ENCODE measurements around the gene MCC.
A peak's percentile ranks its signal among the peaks of the same experiment; 100 is the strongest.

MCC gene

GRCh38 chr5:113202746-113203716, 285.2 kb downstream of the MCC start (continued):
- TF ChIP-seq, protein P1, sequence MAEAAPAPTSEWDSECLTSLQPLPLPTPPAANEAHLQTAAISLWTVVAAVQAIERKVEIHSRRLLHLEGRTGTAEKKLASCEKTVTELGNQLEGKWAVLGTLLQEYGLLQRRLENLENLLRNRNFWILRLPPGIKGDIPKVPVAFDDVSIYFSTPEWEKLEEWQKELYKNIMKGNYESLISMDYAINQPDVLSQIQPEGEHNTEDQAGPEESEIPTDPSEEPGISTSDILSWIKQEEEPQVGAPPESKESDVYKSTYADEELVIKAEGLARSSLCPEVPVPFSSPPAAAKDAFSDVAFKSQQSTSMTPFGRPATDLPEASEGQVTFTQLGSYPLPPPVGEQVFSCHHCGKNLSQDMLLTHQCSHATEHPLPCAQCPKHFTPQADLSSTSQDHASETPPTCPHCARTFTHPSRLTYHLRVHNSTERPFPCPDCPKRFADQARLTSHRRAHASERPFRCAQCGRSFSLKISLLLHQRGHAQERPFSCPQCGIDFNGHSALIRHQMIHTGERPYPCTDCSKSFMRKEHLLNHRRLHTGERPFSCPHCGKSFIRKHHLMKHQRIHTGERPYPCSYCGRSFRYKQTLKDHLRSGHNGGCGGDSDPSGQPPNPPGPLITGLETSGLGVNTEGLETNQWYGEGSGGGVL (tag by site-specific recombination; IDR thresholded peaks at IDR 0.05) = 0 out of 2 replicates have a peak, but pooled peaks have one; percentile 12
- TF ChIP-seq ZFP3 (tag by site-specific recombination; IDR thresholded peaks at IDR 0.05; ENCODE audit: low read depth) (no peak), PRDM1 (tag by site-specific recombination; IDR thresholded peaks at IDR 0.05) (no peak), ZFP69B (tag by site-specific recombination; IDR thresholded peaks at IDR 0.05) (peak; percentile 85), SP2 (tag by site-specific recombination; IDR thresholded peaks at IDR 0.05) (no peak; the same call in 1 of the 2 replicates), ZBTB44 (tag by site-specific recombination; IDR thresholded peaks at IDR 0.05) (peak; percentile 49; the same call in 1 of the 2 replicates), ZBTB48 (tag by site-specific recombination; IDR thresholded peaks at IDR 0.05) (peak; percentile 49; the same call in 1 of the 2 replicates), ZNF335 (tag by site-specific recombination; conservative IDR thresholded peaks at IDR 0.05) (peak; percentile 89), ZXDB (tag by site-specific recombination; IDR thresholded peaks at IDR 0.05) (peak; percentile 98), ZNF23 (tag by site-specific recombination; IDR thresholded peaks at IDR 0.05; ENCODE audit: borderline replicate concordance) (no peak), SCRT1 (tag by site-specific recombination; IDR thresholded peaks at IDR 0.05; ENCODE audit: borderline replicate concordance) (no peak), ZNF561 (tag by site-specific recombination; IDR thresholded peaks at IDR 0.05; ENCODE audit: borderline replicate concordance) (no peak), ZNF629 (tag by site-specific recombination; IDR thresholded peaks at IDR 0.05) (peak; percentile 92), ZNF843 (tag by site-specific recombination; IDR thresholded peaks at IDR 0.05) (peak; percentile 98)
- TF ChIP-seq, protein P2, sequence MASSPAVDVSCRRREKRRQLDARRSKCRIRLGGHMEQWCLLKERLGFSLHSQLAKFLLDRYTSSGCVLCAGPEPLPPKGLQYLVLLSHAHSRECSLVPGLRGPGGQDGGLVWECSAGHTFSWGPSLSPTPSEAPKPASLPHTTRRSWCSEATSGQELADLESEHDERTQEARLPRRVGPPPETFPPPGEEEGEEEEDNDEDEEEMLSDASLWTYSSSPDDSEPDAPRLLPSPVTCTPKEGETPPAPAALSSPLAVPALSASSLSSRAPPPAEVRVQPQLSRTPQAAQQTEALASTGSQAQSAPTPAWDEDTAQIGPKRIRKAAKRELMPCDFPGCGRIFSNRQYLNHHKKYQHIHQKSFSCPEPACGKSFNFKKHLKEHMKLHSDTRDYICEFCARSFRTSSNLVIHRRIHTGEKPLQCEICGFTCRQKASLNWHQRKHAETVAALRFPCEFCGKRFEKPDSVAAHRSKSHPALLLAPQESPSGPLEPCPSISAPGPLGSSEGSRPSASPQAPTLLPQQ (tag by site-specific recombination; IDR thresholded peaks at IDR 0.05) = peak; percentile 87
- TF ChIP-seq, protein P3, sequence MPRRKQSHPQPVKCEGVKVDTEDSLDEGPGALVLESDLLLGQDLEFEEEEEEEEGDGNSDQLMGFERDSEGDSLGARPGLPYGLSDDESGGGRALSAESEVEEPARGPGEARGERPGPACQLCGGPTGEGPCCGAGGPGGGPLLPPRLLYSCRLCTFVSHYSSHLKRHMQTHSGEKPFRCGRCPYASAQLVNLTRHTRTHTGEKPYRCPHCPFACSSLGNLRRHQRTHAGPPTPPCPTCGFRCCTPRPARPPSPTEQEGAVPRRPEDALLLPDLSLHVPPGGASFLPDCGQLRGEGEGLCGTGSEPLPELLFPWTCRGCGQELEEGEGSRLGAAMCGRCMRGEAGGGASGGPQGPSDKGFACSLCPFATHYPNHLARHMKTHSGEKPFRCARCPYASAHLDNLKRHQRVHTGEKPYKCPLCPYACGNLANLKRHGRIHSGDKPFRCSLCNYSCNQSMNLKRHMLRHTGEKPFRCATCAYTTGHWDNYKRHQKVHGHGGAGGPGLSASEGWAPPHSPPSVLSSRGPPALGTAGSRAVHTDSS (tag by site-specific recombination; IDR thresholded peaks at IDR 0.05) = 0 out of 2 replicates have a peak, but pooled peaks have one; percentile 16

GRCh38 chr5:113202287-113202686, 286.0 kb downstream of the MCC start:
- ChIA-PET POLR2A (interaction anchor here (0.6 to 1.1 kb wide), 2 partner anchors 9 to 83 kb away, joined by 3 read pairs; no protein-coding TSS in a partner anchor), CTCF (interaction anchor here (1.5 kb wide), 1 partner anchor 206 kb away, joined by 3 read pairs; no protein-coding TSS in a partner anchor)
- Histone ChIP-seq H3K27ac (ENCODE audit: extremely low read depth, low read depth, low read length) (peak overlapping the region; percentile 91; the same call in 1 of the 2 replicates), H3K36me3 (ENCODE audit: control insufficient read depth in 2 of 2, insufficient read depth in 1 of 2, low read length in 2 of 2) (no peaks in the 10 kb centered on the region), H3K4me1 (ENCODE audit: control insufficient read depth, insufficient read depth, low read length) (peaks cover 56% of the 10 kb centered on the region), H3K4me3 (ENCODE audit: low read depth, low read length) (no peak overlapping the region), H3K9me3 (ENCODE audit: control insufficient read depth, insufficient read depth, low read depth, low read length) (no peaks in the 10 kb centered on the region)
- TF ChIP-seq ZNF791 (tag by site-specific recombination; IDR thresholded peaks at IDR 0.05) = no peak
- TF ChIP-seq OVOL3 (tag by site-specific recombination; IDR thresholded peaks at IDR 0.05) = no peak
- no peak for TF ChIP-seq ZNF423 (tag by site-specific recombination; IDR thresholded peaks at IDR 0.05)
